Measurements from ENCODE around the gene SLC35F5.
"Not testable (repeated sequence)": the region's sequence is repeated elsewhere in the genome, so short reads cannot be mapped to it uniquely, and the experiment has no call there.

SLC35F5 gene

GRCh38 chr2:113697516-113697915, 58.9 kb downstream of the SLC35F5 start:
- DNase-seq (ENCODE audit: low read depth): no peak

- no peak for DNase-seq (ENCODE audit: low read depth)
These were observed 62.0 kb downstream of the SLC35F5 start for GRCh38 chr2:113694438-113694837.

GRCh38 chr2:113692698-113693428, 63.6 kb downstream of the SLC35F5 start:
- DNase-seq (ENCODE audit: low read depth): no peak

GRCh38 chr2:113690871-113691270, 65.6 kb downstream of the SLC35F5 start:
- DNase-seq (ENCODE audit: low read depth): not testable (repeated sequence)

DNA sequence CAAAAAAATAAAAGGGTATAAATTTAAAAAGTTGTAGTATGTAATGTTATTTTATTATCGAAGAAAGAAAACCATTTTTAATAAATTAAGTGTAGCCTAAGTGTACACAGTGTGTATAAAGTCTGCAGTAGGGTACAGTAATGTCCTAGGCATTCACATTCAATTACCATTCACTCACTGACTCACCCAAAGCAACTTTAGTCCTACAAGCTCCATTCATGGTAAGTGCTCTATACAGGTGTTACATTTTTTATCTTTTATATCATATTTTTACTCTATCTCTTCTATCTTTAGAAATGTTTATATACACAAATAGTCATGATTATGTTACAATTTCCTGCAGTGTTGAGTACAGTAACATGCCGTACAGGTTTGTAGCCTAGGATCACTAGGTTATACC, 69.9 kb downstream of the SLC35F5 start:
- peak; percentile 23 for DNase-seq (ENCODE audit: low read depth)

GRCh38 chr2:113685471-113685870, 71.0 kb downstream of the SLC35F5 start:
- DNase-seq (ENCODE audit: low read depth): no peak

- DNase-seq (ENCODE audit: low read depth): no peak
These were observed 77.0 kb downstream of the SLC35F5 start for GRCh38 chr2:113679457-113679856.

DNA sequence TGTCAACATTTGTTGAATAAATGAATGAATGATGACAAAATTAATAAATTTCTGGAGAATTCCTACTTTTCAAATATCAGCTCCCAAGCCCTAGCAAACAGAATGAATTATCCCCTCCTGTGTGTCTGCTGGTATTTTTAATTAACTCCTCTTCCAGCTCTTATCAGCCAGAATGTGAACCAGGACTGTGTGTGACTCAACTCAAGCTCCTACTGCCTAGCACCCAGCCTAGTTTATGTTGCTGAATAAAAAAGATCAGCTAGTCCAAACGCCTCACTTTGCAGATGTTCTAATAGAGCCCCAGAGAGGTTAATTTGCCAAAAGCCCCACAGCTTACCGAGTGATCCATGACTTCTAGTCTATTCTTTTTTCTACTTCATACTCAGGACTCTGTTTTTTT, 79.1 kb downstream of the SLC35F5 start:
- no peak for DNase-seq (ENCODE audit: low read depth)

GRCh38 chr2:113676623-113677266, 79.7 kb downstream of the SLC35F5 start:
- DNase-seq (ENCODE audit: low read depth): no peak

DNA sequence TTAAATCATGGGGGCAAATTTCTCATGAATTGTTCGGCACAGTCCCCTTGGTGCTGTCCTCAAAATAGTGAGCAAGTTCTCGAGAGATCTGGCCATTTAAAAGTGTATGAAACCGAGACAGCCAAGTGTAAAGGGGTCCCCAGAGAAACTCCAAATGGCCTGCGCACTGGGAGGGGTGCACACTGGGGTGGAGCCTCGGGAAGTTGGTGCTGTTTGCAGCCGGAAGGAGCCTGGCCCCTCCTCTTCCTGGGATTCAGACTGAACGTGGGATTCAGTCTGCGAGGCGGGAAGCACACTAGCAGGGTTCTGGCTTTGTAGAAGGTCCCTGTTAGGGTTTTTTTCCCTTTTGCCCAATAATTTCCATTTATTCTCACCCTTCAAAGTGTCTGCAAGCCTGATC, 80.6 kb downstream of the SLC35F5 start:
- DNase-seq (ENCODE audit: low read depth): no peak

GRCh38 chr2:113672326-113672932, 84.0 kb downstream of the SLC35F5 start:
- DNase-seq (ENCODE audit: low read depth): no peak

GRCh38 chr2:113669013-113669412, 87.4 kb downstream of the SLC35F5 start:
- DNase-seq (ENCODE audit: low read depth): not testable (repeated sequence)

- not testable (repeated sequence) for DNase-seq (ENCODE audit: low read depth)
These were observed 91.5 kb downstream of the SLC35F5 start for GRCh38 chr2:113664761-113665533.

DNA sequence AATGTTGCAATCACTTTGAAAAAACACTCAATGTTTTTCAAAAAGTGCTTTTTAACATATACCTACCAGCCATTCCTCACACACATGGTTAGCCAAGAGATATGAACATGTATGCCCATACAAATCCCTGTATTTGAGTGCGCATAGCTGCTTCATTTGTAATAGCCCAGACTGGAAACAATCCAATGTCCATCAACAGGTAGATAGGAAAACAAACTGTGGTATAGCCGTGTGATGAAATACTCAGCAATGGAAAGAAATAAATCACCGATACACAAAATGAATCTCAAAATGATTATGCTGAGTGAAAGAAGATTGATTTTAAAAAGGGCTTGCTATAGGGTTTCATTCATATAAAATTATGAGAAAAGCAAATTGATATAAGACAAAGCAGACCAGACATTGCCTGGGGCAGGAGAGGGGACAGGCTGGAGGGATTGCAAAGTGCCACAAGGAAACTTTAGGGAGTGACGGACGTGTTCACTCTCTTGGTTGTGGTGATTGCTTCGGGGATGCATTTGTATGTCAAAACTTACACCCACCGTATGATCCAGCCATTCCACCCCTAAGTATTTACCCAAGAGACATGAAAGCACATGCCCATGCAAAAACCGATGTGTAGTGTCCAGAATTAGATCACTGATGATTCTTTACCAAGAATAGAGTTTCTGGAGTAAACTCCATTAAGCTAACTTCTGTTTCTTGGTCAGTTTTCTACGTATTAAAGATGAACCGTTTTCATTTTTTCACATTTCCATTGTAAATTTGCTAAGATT, 93.0 kb downstream of the SLC35F5 start:
- DNase-seq (ENCODE audit: low read depth): not testable (repeated sequence)
